GM21737 (cell line): ENCODE results near the gene PRG3.

Experiments
- ATAC-seq: cut with Tn5 transposase; IDR thresholded peaks from one replicate; pipeline ENCODE4 v1.9.1; 2021; ENCODE audit warnings: mild to moderate bottlenecking, moderate library complexity; ENCODE audit not compliant: unreplicated experiment

Gene PRG3

DNA sequence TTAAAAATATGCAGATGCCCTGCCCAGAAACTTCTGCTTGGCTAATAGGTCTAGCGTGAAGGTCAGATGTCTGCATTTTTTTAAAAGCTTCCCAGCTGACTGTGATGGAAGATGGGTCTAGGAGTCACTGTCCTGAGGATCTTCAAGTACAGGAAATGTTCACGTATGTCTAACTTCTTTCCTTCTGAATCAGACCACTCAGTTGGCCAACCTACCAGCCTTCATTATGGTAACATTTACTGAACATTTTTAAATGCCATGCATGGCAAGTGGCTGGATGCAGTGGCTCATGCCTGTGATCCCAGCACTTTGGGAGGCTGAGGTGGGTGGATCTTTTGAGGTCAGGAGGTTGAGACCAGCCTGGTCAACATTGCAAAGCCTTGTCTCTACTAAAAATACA lies 10.6 kb upstream of the PRG3 start:
- ATAC-seq = no peak

DNA sequence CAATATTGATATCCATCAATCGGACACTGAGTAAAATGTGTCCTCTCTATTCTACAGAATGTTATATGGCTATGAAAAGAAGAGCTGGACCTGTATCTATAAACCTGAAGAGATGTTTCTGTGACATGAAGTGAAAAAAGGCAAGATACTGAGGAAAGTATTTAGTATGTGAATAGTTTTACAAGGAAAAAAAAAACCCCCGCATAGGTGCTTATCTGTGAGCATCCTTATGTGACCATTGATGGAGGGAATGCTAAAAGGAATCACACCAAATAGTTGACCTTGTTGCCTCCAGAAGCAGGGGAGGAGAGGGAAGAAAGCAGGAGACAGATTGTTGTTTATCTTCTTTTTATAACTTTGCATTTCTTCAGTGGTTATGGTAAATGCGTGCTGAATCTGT lies 10.2 kb upstream of the PRG3 start:
- no peak for ATAC-seq

DNA sequence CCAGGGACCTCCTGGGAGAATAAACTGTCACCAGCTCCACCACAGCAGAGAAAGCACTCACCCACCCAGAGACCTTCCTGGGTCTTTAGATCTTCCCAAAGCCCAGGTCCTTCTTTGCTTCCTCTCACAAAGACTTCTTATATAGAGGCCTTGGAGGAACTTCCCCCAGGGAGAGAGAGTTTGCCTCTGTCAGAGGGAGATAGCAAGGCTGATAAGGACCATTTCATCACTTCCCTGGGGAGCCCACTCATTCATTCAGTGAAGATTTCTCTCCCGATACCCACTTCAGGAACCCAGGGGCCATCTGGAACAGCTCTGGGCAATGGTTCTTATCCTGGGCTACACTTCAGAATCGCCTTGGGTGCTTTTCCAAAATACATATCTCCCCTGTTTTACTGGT lies 9.6 kb upstream of the PRG3 start, which contains the start of gene PRG2:
TSS of gene PRG2 (minus strand) at position 116 of the 400 bp plus-strand sequence. CDS start 706 bp downstream, outside the sequence.
- ATAC-seq = no peak

- no peak for ATAC-seq
Measured at GRCh38 chr11:57387289-57388030, 6.5 kb upstream of the PRG3 start.

DNA sequence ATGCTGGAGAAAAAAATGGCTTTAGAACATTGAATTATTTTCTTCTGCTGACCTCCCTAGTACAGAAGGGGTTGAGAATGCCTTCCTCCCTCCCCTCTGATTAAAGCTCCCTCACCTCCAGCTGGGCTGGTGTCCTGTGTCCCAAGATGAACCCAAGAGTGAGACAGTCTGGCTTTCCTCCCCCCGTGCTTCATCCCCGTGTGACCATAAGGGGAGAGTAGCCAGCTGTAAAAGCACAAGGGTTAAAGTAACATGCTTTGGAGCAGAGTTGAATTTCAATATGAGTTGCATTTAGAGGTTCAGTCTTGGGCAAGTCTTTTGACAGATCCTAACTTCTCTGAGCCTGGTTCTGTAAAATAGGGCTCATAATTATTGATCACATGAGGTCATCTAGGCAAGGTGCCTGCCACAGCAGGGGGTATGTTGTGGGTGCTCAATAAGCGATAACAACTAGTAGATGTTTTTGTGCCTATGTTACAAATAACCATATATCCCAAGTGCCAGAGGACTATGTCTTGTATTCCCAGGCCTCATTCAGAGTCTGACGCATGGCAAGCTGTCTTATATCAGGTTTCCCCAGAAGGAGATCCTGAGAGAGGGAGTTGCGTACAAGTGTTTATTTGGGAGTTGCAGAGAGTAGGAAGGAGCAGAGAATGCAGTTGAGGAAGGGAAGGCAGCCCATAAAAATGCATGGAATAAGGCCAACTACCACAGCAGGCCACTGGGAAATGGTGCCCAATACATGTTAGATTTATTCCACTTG lies 5.4 kb upstream of the PRG3 start:
- ATAC-seq = no peak

GRCh38 chr11:57379732-57380131 lies 1.2 kb downstream of the PRG3 start:
- ATAC-seq = no peak

DNA sequence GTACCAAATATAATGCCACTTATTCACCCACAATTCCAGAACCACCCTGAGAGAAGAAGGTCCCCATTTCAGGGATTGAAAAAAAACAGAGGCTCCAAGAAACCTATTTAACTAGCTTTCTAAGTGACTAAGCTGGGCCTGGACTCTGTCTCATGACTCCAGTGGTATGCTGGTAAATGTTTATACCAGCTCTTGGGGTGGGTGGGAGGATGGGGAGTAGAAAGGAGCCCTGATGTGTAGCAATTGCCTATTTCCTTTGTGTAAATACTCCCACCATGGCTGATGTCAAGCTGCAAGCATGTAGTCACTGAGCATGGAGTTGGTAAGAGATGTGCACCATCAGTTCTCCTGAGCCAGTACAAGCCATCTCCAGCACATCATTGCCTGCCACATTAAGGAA lies 2.8 kb downstream of the PRG3 start:
- ATAC-seq = no peak

DNA sequence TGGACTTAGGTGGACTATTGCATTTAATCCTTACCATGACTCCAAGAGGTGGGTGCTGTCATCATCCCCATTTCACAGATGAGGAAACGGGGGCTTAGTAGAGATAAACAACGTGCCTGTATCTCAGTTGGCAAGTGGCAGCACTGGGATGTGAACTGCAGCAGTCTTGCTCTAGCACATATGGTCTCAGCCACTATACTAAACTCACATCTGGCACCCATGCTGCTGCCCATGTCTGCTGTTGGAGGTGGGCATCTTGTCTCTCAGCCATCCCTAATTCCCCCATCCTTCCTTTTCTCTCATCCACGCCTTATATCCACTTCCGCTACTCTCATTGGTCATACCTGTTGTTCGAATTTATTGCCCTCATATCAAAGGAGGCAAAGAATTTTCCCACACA lies 3.8 kb downstream of the PRG3 start:
- no peak for ATAC-seq

GRCh38 chr11:57376095-57377090 lies 4.6 kb downstream of the PRG3 start:
- no peak for ATAC-seq

DNA sequence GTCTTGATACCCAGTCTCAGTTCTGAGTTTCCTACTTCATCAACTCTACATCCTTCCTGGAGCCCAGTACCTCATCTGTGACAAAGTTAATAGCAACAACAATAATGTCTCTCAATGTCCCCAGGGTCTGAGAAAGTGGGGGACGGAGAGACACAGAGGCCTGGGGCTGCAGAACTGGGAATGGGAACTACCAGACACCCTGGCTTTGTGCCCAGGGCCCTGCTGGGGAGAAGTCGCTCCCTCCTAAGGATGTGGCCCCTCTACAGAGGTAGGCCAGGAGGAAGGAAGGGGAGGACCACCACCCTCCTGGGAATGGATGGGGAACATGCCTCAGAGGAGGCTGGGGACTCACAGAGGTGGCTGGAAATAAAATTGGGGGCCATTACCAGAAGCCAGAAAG lies 5.5 kb downstream of the PRG3 start:
- no peak for ATAC-seq

- no peak for ATAC-seq
Measured at GRCh38 chr11:57374966-57375365, 6.0 kb downstream of the PRG3 start.

- ATAC-seq = no peak
Measured at GRCh38 chr11:57373146-57373545, 7.8 kb downstream of the PRG3 start.

DNA sequence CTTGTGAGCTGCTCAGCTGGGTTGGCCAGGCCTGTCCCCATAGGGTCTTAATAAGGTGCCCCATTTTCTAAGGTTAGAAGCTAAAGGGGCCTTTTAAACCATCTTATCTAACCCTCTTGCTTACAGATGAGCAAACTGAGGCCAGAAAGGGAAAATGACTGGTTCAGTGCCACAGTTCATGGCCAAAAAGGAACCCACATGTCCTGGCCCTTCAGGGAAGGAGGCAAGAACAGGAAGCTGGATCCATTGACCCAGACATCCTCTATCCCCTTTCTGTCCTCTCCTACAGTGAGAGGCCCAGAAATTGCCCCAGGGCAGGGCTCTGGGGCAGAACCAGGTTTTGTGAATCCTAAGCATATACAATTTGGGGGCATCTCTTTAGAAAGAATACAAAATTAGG lies 10.0 kb downstream of the PRG3 start:
- ATAC-seq = no peak

DNA sequence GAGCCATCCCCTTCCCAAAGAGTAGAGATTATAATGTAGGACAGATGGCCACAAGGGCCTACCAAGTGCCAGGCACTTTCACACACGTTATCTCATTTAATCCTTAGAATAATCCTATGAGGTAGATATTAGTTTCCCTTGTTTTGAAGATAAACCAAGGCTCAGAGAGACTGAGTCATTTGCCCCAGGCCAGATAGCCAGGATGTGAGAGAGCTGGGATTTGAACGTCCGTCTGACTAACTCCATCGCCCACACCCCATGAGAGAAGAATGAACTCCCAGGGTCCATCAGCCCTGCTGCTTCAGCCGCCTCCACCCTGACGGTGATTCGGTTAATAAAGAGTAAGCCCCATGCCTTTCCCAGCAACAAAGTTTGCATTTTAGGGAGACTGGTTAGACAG lies 10.7 kb downstream of the PRG3 start:
- ATAC-seq = no peak

DNA sequence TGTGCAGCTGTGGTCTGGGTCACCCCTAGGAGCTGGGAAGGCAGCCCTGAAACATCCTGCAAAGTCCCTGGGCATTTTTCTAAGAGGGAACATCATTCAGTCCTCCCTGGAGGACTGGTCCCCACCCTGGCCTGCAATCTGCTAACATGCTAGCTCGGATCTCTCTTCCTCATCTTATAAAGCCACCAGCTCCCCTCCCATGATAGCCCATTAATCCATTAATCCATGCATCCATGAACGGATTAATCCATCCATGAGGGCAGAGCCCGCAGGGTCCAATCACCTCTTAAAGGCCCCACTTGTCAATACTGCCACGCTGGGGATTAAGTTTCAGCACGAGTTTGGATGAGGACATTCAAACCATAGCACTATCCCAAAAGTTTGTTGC lies 12.1 kb downstream of the PRG3 start:
- no peak for ATAC-seq

DNA sequence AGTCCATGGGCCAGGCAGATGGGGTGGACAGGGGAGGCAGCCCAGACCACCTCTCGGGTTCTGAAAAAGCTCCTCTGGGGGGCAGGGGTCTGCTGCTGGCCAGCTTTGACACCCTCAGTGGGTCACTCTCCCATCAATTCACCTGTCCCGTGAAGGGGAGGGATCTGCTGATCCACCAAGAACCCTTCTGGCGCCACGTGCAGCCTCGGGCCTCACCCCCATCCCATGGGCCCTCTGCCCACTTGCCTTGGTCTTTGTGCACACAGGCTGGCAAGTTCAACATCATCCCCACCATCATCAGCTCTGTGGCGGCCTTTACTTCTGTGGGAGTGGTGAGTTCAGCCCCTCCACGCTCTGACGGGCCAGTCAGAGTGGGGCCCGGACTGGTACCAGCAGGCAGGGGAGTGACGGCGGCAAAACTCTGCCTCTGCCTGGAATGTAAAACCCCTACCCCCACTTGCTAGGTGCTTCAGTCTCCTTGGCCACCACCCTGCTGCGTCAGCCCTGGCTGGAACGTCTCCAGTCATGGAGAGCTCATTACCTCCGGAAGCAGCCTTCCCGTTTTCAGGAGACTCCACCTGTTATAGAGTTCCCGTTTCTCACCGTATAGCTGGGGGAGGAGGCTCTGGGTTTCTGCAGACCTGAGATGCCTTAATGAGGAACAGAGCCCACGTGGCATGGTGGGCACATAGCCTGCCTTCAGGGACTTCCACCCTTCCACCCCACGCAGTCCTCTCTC lies 12.7 kb downstream of the PRG3 start:
- ATAC-seq = no peak

DNA sequence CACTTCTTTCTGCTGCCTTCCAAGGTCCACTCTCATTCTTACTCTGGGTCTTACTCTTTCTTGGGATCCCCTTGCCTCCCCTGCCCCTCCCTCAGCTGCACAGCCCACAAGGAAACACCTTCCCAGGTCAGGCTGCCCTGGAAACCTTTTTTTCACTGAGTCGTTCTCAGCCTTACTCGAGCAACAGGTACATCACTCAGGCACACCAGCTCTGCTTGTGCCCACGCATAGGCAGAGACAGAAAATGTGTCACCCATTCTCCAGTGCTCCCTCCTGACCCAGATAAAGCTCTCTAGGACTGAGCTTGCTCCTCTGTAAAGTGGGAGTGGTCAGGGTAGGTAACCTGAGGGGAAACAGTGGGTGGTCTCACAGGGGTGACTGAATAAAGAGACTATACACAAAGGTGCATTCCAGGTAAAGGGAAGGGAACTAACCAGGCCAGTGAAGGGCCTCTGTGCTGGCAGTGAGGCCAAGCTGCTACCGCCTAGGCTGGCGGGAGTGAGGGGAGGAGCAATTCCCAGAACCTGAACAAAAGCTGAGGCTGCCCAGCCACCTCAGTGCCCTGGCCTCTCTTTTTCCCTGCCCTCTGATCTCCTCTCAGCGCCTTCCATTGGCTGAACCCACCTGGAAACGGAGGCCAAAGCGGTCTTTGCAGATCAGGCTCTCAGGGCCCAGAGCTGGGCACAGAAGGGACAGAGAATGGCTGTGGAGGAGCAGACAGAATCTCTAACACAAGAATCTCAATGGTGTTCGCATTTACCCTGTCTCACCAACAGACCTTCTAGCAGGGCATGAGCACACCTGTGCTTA lies 15.9 kb downstream of the PRG3 start:
- no peak for ATAC-seq

DNA sequence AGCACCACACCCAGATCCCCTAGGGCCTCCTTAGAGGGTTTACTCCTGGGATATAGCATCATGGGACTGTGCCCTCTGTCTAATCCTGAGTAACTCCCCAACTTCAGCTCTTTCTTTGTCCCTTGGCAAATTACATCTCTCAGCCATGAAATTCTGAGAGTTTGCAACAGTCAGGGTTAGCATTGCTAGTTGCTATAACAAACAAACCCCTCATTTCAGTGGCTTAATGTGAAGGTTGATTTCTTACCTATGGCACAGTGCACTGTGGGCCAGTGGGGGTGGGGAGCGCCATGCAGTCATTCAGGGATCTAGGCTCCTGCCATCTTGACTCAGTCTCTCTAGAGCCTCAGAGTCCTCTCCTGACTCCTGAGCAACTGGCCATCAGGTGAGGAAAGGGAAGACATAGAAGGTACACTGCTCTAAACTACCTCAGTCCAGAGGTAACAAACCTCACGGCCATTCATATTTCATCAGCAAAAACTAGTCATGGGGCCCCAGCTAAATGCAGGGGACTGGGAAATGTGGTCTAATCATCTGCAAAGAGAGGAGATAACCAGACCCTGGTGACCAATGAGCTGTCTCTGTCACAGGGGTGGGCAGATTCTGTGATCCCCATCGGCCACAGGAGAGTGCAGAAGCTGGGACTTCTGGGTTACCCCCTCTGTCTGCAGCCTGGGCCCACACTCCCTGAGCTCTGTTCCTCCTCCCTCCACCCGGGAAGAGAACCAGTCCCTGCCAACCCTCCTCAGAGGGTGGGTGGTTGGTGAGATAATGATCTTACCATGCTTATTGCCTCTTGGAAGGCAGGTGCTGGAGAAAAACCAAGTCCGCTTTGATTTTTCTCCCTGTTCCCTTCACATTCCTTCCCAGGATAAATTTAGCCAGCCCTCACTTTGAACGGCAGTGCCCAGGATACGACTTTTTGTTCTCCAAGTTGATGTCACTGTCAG lies 17.5 kb downstream of the PRG3 start:
- no peak for ATAC-seq

DNA sequence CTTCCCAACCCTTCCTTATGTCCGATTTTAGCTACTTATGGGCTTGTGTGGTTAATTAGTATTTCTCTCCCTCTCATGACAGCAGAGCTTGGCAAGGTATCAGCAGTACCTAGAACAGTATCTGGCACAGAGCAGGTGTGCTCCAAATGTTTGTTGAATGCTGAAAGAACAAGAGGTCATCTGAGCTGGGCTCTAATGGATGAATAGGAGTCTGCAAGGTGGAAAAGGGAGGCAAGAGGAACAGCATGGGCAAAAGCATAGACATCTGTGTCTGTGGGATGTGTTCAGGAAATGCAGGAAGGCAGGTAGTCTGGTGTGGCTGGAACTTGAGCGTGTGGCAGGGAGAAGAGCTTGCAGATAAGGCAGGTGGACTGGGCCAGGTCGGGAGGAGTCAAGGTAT lies 19.0 kb downstream of the PRG3 start:
- no peak for ATAC-seq
